Panc1 (cell line): ENCODE results near the gene ATP10A. TPM values are rescaled to one million over a fixed set of nuclear protein-coding genes. Genes with fewer than 3 reads are reported as not detected.

Experiments
- ATAC-seq: fragments of 200-7000 bp; cut with Tn5 transposase; 2 replicates; pipeline ENCODE4 v1.9.1; 2020; ENCODE audit warnings: mild to moderate bottlenecking, moderate library complexity
- BruUV-seq: library from RNA; stranded (reverse); fragments of 400-500 nt; replicated peaks from 2 replicates; lab custom pipeline; 2021; lab: Mats Ljungman, UMichigan
- CTCF ChIA-PET: fragments of 300-600 bp; sonication (Branson Sonifier 250); formaldehyde crosslinking; loops from one replicate; lab custom pipeline; 2022; ENCODE audit warnings: antibody characterized with exemption; lab: Charles Lee
- POLR2A ChIA-PET: fragments of 300-600 bp; sonication (Branson Sonifier 250); formaldehyde crosslinking; loops from one replicate; lab custom pipeline; 2022; ENCODE audit warnings: antibody characterized with exemption; lab: Charles Lee
- DNase-seq: peaks from one replicate; pipeline ENCODE4 v3.0.0-alpha.2; 2010; ENCODE audit warnings: low read depth, low spot score
- H3K27ac ChIP-seq: 2 replicates; pipeline ENCODE4 v1.5.1; 2011; ENCODE audit warnings: mild to moderate bottlenecking, low read length, inconsistent platforms
- H3K27me3 ChIP-seq: fragments of 200-500 bp; sonication (Bioruptor generic); 2 replicates; pipeline ENCODE4 v1.6.0; 2014; ENCODE audit warnings: low read length, inconsistent platforms; ENCODE audit not compliant: control insufficient read depth, insufficient read depth
- H3K36me3 ChIP-seq: fragments of 200-500 bp; sonication (Bioruptor generic); 2 replicates; pipeline ENCODE4 v1.5.1; 2014; ENCODE audit warnings: inconsistent platforms, mild to moderate bottlenecking, low read length, moderate library complexity; ENCODE audit not compliant: control insufficient read depth, insufficient read depth
- H3K4me1 ChIP-seq: 2 replicates; pipeline ENCODE4 v1.5.1; 2011; ENCODE audit warnings: inconsistent platforms, mild to moderate bottlenecking, low read length, moderate library complexity; ENCODE audit not compliant: control insufficient read depth, insufficient read depth
- H3K4me3 ChIP-seq, 2 experiments: 2 replicates each; pipeline ENCODE4 v1.5.1; 2011 to 2012; ENCODE audit warnings: low read depth in 2 of 2, low read length in 2 of 2, mild to moderate bottlenecking in 2 of 2, inconsistent platforms in 1 of 2, moderate library complexity in 1 of 2
- H3K9me3 ChIP-seq: fragments of 200-500 bp; sonication (Bioruptor generic); 2 replicates; pipeline ENCODE4 v1.5.1; 2014; ENCODE audit warnings: low read depth, mild to moderate bottlenecking, inconsistent platforms, low read length, moderate library complexity; ENCODE audit not compliant: control insufficient read depth, insufficient read depth
- CTCF ChIP-seq: fragments of 450-650 bp; IDR thresholded peaks from 2 replicates; pipeline ENCODE4 v1.5.1; 2017; ENCODE audit warnings: mild to moderate bottlenecking
- POLR2AphosphoS5 ChIP-seq: IDR thresholded peaks from 2 replicates; pipeline ENCODE4 v1.6.1; 2012; ENCODE audit warnings: mild to moderate bottlenecking, low read depth, low read length, moderate library complexity
- REST ChIP-seq, 2 experiments: IDR thresholded peaks; 2 replicates each; pipeline ENCODE4 v1.6.1; 2011 to 2012; ENCODE audit warnings: low read depth in 2 of 2, control low read depth in 1 of 2, low read length in 1 of 2, mild to moderate bottlenecking in 1 of 2, moderate library complexity in 1 of 2; ENCODE audit not compliant: insufficient read depth in 1 of 2
- SIN3A ChIP-seq: IDR thresholded peaks from 2 replicates; pipeline ENCODE4 v1.6.1; 2012; ENCODE audit warnings: low read depth, mild to moderate bottlenecking, low read length, moderate library complexity, borderline replicate concordance; ENCODE audit not compliant: insufficient read depth
- TCF7L2 ChIP-seq: IDR thresholded peaks from 2 replicates; pipeline ENCODE4 v1.6.1; 2011; ENCODE audit warnings: mild to moderate bottlenecking, low read depth, low read length, inconsistent platforms
- in situ Hi-C: cut with HindIII; loops from 2 replicates; pipeline ENCODE4 v1.10.0; 2016; ENCODE audit warnings: low sequenced_read_pairs, low pct_unique_long_range_greater_than_20kb
- intact Hi-C: fragments of 100-400 bp; cut with micrococcal nuclease; formaldehyde crosslinking; loops from one replicate; pipeline ENCODE4 v1.10.0; 2022; ENCODE audit not compliant: unreplicated experiment
- total RNA-seq: library from RNA; stranded (reverse); gene quantifications from one replicate; pipeline ENCODE4 v1.2.1, GENCODE V29; 2021; ENCODE audit not compliant: unreplicated experiment

ATP10A gene
- total RNA-seq, 1 experiment from 2014 or later: 0.31 TPM

GRCh38 chr15:25829073-25829472 lies 34.1 kb downstream of the ATP10A start:
- Histone ChIP-seq H3K9me3 (no peaks in the 10 kb centered on the region), H3K4me3 (no peak overlapping the region), H3K4me1 (no peaks in the 10 kb centered on the region), H3K27me3 (no peaks in the 10 kb centered on the region), H3K36me3 (no peaks in the 10 kb centered on the region), H3K27ac (no peak overlapping the region)
- in situ Hi-C loops: no loop called here
- no peak for ATAC-seq
- DNase-seq: no peak
- ChIA-PET POLR2A (no interaction called here), CTCF (no interaction called here)
- TF ChIP-seq REST (IDR thresholded peaks at IDR 0.05; ENCODE audit: insufficient read depth in 1 of 2, low read depth in 2 of 2, low read length in 1 of 2) (no peak), SIN3A (no peak), POLR2AphosphoS5 (no peak), CTCF (no peak)
- intact Hi-C loops: no loop called here
- BruUV-seq: no TSS peak

- no peaks in the 10 kb centered on the region for H3K9me3 ChIP-seq
- H3K36me3 ChIP-seq: no peaks in the 10 kb centered on the region
- DNase-seq: no peak
- ChIA-PET POLR2A (no interaction called here), CTCF (no interaction called here)
- in situ Hi-C loops (no loop called here), intact Hi-C loops (no loop called here)
- H3K27me3 ChIP-seq: no peaks in the 10 kb centered on the region
- ATAC-seq: no peak
- BruUV-seq: no TSS peak
- no peak for TF ChIP-seq SIN3A
- TF ChIP-seq TCF7L2: no peak
- no peaks in the 10 kb centered on the region for H3K4me1 ChIP-seq
- no peak overlapping the region for H3K27ac ChIP-seq
- H3K4me3 ChIP-seq: no peak overlapping the region
Measured at GRCh38 chr15:25825207-25825606, 37.9 kb downstream of the ATP10A start.

- in situ Hi-C loops: no loop called here
- intact Hi-C loops: no loop called here
Measured at GRCh38 chr15:25824618-25825017, 38.5 kb downstream of the ATP10A start.

More at GRCh38 chr15:25824618-25825017, 38.5 kb downstream of the ATP10A start:
- Histone ChIP-seq H3K4me3 (no peak overlapping the region), H3K27ac (no peak overlapping the region), H3K9me3 (no peaks in the 10 kb centered on the region), H3K27me3 (no peaks in the 10 kb centered on the region), H3K4me1 (no peaks in the 10 kb centered on the region), H3K36me3 (no peaks in the 10 kb centered on the region)
- POLR2A ChIA-PET: no interaction called here
- BruUV-seq: no TSS peak
- ATAC-seq (no peak), DNase-seq (no peak)
- CTCF ChIA-PET: no interaction called here
- no peak for TF ChIP-seq TCF7L2
- TF ChIP-seq SIN3A: no peak
- no peak for TF ChIP-seq POLR2AphosphoS5
- TF ChIP-seq REST (IDR thresholded peaks at IDR 0.05; ENCODE audit: insufficient read depth in 1 of 2, low read depth in 2 of 2, low read length in 1 of 2): no peak
- no peak for TF ChIP-seq CTCF
